Activated B cell treated with CpG ODN at 0.5 μM for 24 hours (primary cell): ENCODE measurements around the gene VPS54. TPM values are rescaled to one million over a fixed set of nuclear protein-coding genes. Genes with fewer than 3 reads are reported as not detected.

Experiments used
- ATAC-seq: fragments of 200-7000 bp; cut with Tn5 transposase; one replicate; pipeline ENCODE4 v1.10.0; 2021; ENCODE audit warnings: low read depth, mild to moderate bottlenecking, moderate library complexity
- CTCF ChIA-PET: fragments of 350-600 bp; sonication (Branson Sonifier 250); formaldehyde crosslinking; loops from one replicate; lab custom pipeline; 2021; ENCODE audit warnings: antibody characterized with exemption; lab: Charles Lee
- POLR2A ChIA-PET: fragments of 350-600 bp; sonication (Branson Sonifier 250); formaldehyde crosslinking; loops from one replicate; lab custom pipeline; 2021; ENCODE audit warnings: antibody characterized with exemption; lab: Charles Lee
- DNase-seq: peaks from one replicate; pipeline ENCODE4 v3.0.0; 2022
- H3K27ac Mint-ChIP-seq: one replicate; pipeline ENCODE4 v1.8.0; 2020; ENCODE audit warnings: mixed read lengths
- H3K27me3 Mint-ChIP-seq: one replicate; pipeline ENCODE4 v1.8.0; 2021; ENCODE audit warnings: mixed read lengths
- H3K36me3 Mint-ChIP-seq: one replicate; pipeline ENCODE4 v1.8.0; 2021; ENCODE audit warnings: low read depth, mixed read lengths
- H3K4me1 Mint-ChIP-seq: one replicate; pipeline ENCODE4 v1.8.0; 2021; ENCODE audit warnings: mixed read lengths
- H3K4me3 Mint-ChIP-seq: one replicate; pipeline ENCODE4 v1.8.0; 2020; ENCODE audit warnings: mild to moderate bottlenecking, mixed read lengths
- H3K9me3 Mint-ChIP-seq: one replicate; pipeline ENCODE4 v1.8.0; 2020; ENCODE audit warnings: mixed read lengths
- intact Hi-C: fragments of 100-400 bp; cut with micrococcal nuclease; formaldehyde crosslinking; loops from one replicate; pipeline ENCODE4 v1.15.1; 2024
- total RNA-seq: library from RNA; stranded (reverse); gene quantifications from 2 replicates; pipeline ENCODE4 v1.2.3, GENCODE V29; 2022
- TF ChIP-seq, protein P1 (sequence below): fragments of 200-600 bp; IDR thresholded peaks from one replicate; pipeline ENCODE4 v1.8.0; 2022; ENCODE audit warnings: antibody characterized with exemption, mild to moderate bottlenecking

The VPS54 gene
- 11.5 and 13.1 TPM in 2 replicates for total RNA-seq

DNA sequence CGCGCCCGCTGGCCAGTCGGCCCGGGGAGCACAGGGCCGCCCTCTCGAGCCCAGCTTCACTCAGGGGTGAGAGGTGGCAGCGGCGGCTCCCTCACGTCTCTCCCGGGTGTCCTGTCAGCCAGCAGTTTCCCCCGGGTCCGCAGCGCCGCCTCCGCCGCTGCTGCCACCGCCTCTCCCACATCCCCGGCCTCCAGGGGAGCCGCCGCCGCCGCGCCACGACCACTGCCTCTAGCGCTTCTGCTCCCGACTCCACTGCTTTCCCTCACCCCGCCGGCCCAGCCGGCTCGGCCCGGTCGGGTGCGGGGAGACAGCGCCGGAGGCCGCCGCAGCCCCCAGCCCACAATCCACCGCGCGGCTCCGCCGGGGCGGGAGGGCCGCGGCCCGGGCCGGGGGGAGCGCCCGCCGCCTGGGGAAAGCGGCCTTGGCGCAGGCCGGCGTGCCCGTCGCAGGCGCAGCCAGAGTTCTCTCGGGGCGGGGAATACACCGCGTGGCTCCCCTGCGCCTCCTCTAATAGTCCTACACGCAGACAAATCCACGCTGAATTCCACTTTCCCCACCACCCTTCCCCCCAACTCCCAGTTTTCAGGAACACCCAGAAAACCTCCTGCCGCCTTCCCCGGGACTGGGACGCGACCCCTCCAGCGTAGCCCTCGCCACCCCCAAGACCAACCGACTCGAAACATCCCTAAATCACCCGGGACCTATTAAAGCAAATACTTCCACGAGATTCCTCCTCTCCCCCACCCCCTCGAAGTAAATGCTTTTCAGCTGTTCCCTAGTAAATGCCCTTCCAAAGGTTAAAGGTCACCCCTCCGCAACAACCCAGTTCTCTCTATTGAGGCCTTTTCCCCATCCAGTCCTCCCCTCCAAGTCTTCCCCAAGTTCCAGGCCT, at the start of gene VPS54:
Gene VPS54, minus strand, starts transcription at position 346 of the 892 bp plus-strand sequence. CDS start 35,429 bp downstream, outside the sequence.
- intact Hi-C loops = loop anchor here (1.0 to 5.0 kb wide), 3 partner anchors 179 to 1208 kb away; partner anchors contain the start of genes ACTR2, MDH1, UGP2 and WDPCP
- Mint-ChIP-seq H3K4me3 (peak within 1 kb of the TSS; percentile 97), H3K9me3 (no peaks in the 10 kb centered on the region), H3K27me3 (no peaks in the 10 kb centered on the region), H3K4me1 (peaks cover 34% of the 10 kb centered on the region), H3K27ac (peak within 1 kb of the TSS; percentile 92), H3K36me3 (peaks cover 6% of the 10 kb centered on the region)
- CTCF ChIA-PET = interaction anchor here (1.2 kb wide), 1 partner anchor 312 kb away, joined by 3 read pairs; no protein-coding TSS in a partner anchor
- TF ChIP-seq, protein P1, sequence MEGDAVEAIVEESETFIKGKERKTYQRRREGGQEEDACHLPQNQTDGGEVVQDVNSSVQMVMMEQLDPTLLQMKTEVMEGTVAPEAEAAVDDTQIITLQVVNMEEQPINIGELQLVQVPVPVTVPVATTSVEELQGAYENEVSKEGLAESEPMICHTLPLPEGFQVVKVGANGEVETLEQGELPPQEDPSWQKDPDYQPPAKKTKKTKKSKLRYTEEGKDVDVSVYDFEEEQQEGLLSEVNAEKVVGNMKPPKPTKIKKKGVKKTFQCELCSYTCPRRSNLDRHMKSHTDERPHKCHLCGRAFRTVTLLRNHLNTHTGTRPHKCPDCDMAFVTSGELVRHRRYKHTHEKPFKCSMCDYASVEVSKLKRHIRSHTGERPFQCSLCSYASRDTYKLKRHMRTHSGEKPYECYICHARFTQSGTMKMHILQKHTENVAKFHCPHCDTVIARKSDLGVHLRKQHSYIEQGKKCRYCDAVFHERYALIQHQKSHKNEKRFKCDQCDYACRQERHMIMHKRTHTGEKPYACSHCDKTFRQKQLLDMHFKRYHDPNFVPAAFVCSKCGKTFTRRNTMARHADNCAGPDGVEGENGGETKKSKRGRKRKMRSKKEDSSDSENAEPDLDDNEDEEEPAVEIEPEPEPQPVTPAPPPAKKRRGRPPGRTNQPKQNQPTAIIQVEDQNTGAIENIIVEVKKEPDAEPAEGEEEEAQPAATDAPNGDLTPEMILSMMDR = no peak
- peak; percentile 66 for DNase-seq
- peak; percentile 80 for ATAC-seq
- POLR2A ChIA-PET = interaction anchor here (0.6 to 1.4 kb wide), 8 partner anchors 71 to 1111 kb away, joined by 3 to 6 read pairs (median 4); partner anchors contain the start of genes MDH1, RAB1A and WDPCP

GRCh38 chr2:64067326-64067725, 48.1 kb upstream of the VPS54 start:
- Mint-ChIP-seq H3K36me3 (no peaks in the 10 kb centered on the region), H3K27ac (no peak overlapping the region), H3K27me3 (no peaks in the 10 kb centered on the region), H3K4me3 (no peak overlapping the region), H3K9me3 (no peaks in the 10 kb centered on the region), H3K4me1 (peaks cover 22% of the 10 kb centered on the region)
- TF ChIP-seq, protein P1 = no peak
- intact Hi-C loops = no loop called here
- ChIA-PET CTCF (no interaction called here), POLR2A (interaction anchor here (0.7 kb wide), 1 partner anchor 1157 kb away, joined by 3 read pairs; no protein-coding TSS in a partner anchor)
- ATAC-seq (no peak), DNase-seq (no peak)

GRCh38 chr2:64065516-64065915, 46.3 kb upstream of the VPS54 start:
- CTCF ChIA-PET = no interaction called here
- Mint-ChIP-seq H3K4me3 (no peak overlapping the region), H3K36me3 (no peaks in the 10 kb centered on the region), H3K4me1 (peaks cover 22% of the 10 kb centered on the region), H3K9me3 (no peaks in the 10 kb centered on the region), H3K27ac (no peak overlapping the region), H3K27me3 (no peaks in the 10 kb centered on the region)
- TF ChIP-seq, protein P1 = no peak
- no peak for DNase-seq
- ATAC-seq = no peak
- intact Hi-C loops = no loop called here
- POLR2A ChIA-PET = no interaction called here

DNA sequence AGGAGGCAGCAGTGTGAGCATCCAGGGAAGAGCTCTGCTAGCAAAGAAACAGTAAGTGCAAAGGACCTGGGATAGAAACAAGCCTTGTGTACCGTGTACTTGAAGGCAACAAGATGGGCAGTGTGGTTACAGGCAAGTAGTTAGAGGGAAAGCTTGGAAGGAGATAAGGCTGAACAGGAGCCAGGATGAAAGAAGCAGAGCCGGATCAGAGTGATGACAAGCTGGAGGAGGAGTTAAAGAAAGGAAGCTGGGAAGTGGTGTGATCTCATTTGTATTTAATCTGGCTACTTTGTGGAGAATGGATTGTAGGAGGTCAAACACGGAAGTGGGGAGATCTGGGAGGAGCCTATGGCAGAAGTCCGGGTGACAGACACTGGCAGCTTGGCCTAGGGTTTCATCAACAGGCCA, 44.7 kb upstream of the VPS54 start:
- ATAC-seq = no peak
- H3K36me3 Mint-ChIP-seq = no peaks in the 10 kb centered on the region
- no peaks in the 10 kb centered on the region for H3K27me3 Mint-ChIP-seq
- POLR2A ChIA-PET = no interaction called here
- H3K27ac Mint-ChIP-seq = peak overlapping the region; percentile 13
- intact Hi-C loops = no loop called here
- H3K4me1 Mint-ChIP-seq = peaks cover 22% of the 10 kb centered on the region
- TF ChIP-seq, protein P1 = no peak
- CTCF ChIA-PET = no interaction called here
- H3K9me3 Mint-ChIP-seq = no peaks in the 10 kb centered on the region
- no peak overlapping the region for H3K4me3 Mint-ChIP-seq
- DNase-seq = no peak

DNA sequence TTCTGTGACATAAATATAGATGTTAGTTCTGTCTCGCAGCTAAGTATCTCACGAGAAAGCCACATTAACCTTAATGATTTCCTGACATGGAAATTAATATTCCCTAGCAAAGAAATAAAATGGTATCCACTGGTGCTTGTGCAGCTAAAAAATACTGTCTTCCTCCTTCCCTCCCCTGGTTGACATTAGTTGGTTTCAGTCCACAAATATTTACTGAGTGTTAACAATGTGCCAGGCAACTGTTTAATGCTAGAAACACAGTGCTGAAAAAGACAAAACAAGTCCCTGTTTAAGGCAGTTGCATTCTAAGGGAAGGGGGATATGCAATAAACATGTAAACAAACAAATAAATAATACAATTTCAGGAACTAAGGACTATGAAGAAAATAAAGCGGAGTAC, 44.2 kb upstream of the VPS54 start:
- Mint-ChIP-seq H3K36me3 (no peaks in the 10 kb centered on the region), H3K9me3 (no peaks in the 10 kb centered on the region), H3K4me3 (no peak overlapping the region), H3K27ac (no peak overlapping the region), H3K4me1 (peaks cover 22% of the 10 kb centered on the region), H3K27me3 (no peaks in the 10 kb centered on the region)
- TF ChIP-seq, protein P1 = no peak
- CTCF ChIA-PET = no interaction called here
- ATAC-seq (no peak), DNase-seq (no peak)
- intact Hi-C loops = no loop called here
- POLR2A ChIA-PET = no interaction called here
